SK-N-SH treated with all-trans-retinoic acid at 6 μM for 48 hours (cell line): Measurements from ENCODE around the gene CDK14.

Experiments used
- ATAC-seq: fragments of 200-7000 bp; cut with Tn5 transposase; 3 replicates; pipeline ENCODE4 v1.9.1; 2020; ENCODE audit warnings: mild to moderate bottlenecking, moderate library complexity
- ARNTL ChIP-seq: fragments of 450-650 bp; formaldehyde crosslinking; IDR thresholded peaks from 2 replicates; pipeline ENCODE4 v1.5.0; 2020; ENCODE audit warnings: low read depth, mild to moderate bottlenecking, moderate library complexity, borderline replicate concordance
- BACH2 ChIP-seq: fragments of 250-450 bp; sonication (Bioruptor Pico); IDR thresholded peaks from 2 replicates; pipeline ENCODE4 v1.9.0; 2021; ENCODE audit warnings: mild to moderate bottlenecking, borderline replicate concordance
- CSDC2 ChIP-seq: fragments of 250-450 bp; sonication (Bioruptor Pico); IDR thresholded peaks from 2 replicates; pipeline ENCODE4 v1.5.0; 2020; ENCODE audit warnings: mild to moderate bottlenecking, moderate library complexity
- ESRRG ChIP-seq: fragments of 250-450 bp; sonication (Bioruptor Pico); IDR thresholded peaks from 2 replicates; pipeline ENCODE4 v1.6.1; 2021; ENCODE audit warnings: mild to moderate bottlenecking
- GLIS3 ChIP-seq: fragments of 250-450 bp; sonication (Bioruptor Pico); IDR thresholded peaks from 2 replicates; pipeline ENCODE4 v1.5.0; 2020; ENCODE audit warnings: mild to moderate bottlenecking, moderate library complexity
- ISL1 ChIP-seq: fragments of 250-450 bp; sonication (Bioruptor Pico); IDR thresholded peaks from 2 replicates; pipeline ENCODE4 v2.1.2; 2022; ENCODE audit warnings: mild to moderate bottlenecking, moderate library complexity
- OSR1 ChIP-seq: fragments of 250-450 bp; sonication (Bioruptor Pico); IDR thresholded peaks from 2 replicates; pipeline ENCODE4 v1.8.0; 2022; ENCODE audit warnings: moderate library complexity, mild to moderate bottlenecking, inconsistent platforms
- PATZ1 ChIP-seq: fragments of 250-450 bp; sonication (Bioruptor Pico); IDR thresholded peaks from 2 replicates; pipeline ENCODE4 v1.8.0; 2020; ENCODE audit warnings: mild to moderate bottlenecking, moderate library complexity, borderline replicate concordance
- POU6F1 ChIP-seq: fragments of 250-450 bp; sonication (Bioruptor Pico); IDR thresholded peaks from 2 replicates; pipeline ENCODE4 v1.8.0; 2021; ENCODE audit warnings: low read depth, mild to moderate bottlenecking, moderate library complexity, borderline replicate concordance
- PPARA ChIP-seq: fragments of 250-450 bp; sonication (Bioruptor Pico); IDR thresholded peaks from 2 replicates; pipeline ENCODE4 v1.5.0; 2020; ENCODE audit warnings: mild to moderate bottlenecking, borderline replicate concordance
- RARB ChIP-seq: fragments of 250-450 bp; sonication (Bioruptor Pico); IDR thresholded peaks from 2 replicates; pipeline ENCODE4 v1.8.0; 2021; ENCODE audit warnings: mild to moderate bottlenecking, moderate library complexity
- SNAI2 ChIP-seq: fragments of 250-450 bp; sonication (Bioruptor Pico); IDR thresholded peaks from 2 replicates; pipeline ENCODE4 v1.5.0; 2020; ENCODE audit warnings: mild to moderate bottlenecking, moderate library complexity
- TCF4 ChIP-seq: fragments of 250-450 bp; sonication (Bioruptor Pico); IDR thresholded peaks from 2 replicates; pipeline ENCODE4 v1.8.0; 2021; ENCODE audit warnings: mild to moderate bottlenecking, moderate library complexity, borderline replicate concordance
- TSHZ2 ChIP-seq: fragments of 250-450 bp; sonication (Bioruptor Pico); IDR thresholded peaks from 2 replicates; pipeline ENCODE4 v1.5.0; 2020; ENCODE audit warnings: mild to moderate bottlenecking, moderate library complexity
- ZC3H10 ChIP-seq: fragments of 250-450 bp; sonication (Bioruptor Pico); IDR thresholded peaks from 2 replicates; pipeline ENCODE4 v1.5.1; 2021; ENCODE audit warnings: mild to moderate bottlenecking, moderate library complexity
- ZFP3 ChIP-seq: fragments of 250-450 bp; sonication (Bioruptor Pico); IDR thresholded peaks from 2 replicates; pipeline ENCODE4 v1.5.0; 2020; ENCODE audit warnings: mild to moderate bottlenecking, moderate library complexity
- ZFP30 ChIP-seq: fragments of 450-650 bp; formaldehyde crosslinking; IDR thresholded peaks from 2 replicates; pipeline ENCODE4 v1.5.0; 2022; ENCODE audit warnings: mild to moderate bottlenecking, moderate library complexity
- ZNF565 ChIP-seq: fragments of 450-650 bp; formaldehyde crosslinking; conservative IDR thresholded peaks from 2 replicates; pipeline ENCODE4 v1.5.0; 2020; ENCODE audit warnings: low read depth, mild to moderate bottlenecking, moderate library complexity
- ZNF70 ChIP-seq: fragments of 450-650 bp; formaldehyde crosslinking; IDR thresholded peaks from 2 replicates; pipeline ENCODE4 v1.5.0; 2020; ENCODE audit warnings: mild to moderate bottlenecking, moderate library complexity
- ZNF8 ChIP-seq: fragments of 450-650 bp; formaldehyde crosslinking; IDR thresholded peaks from 2 replicates; pipeline ENCODE4 v1.5.0; 2020; ENCODE audit warnings: mild to moderate bottlenecking, moderate library complexity
- TF ChIP-seq, protein P1 (sequence below): fragments of 250-450 bp; sonication (Bioruptor Pico); IDR thresholded peaks from 2 replicates; pipeline ENCODE4 v1.5.1; 2021; ENCODE audit warnings: mild to moderate bottlenecking, moderate library complexity

The CDK14 gene

GRCh38 chr7:90775383-90775965 lies 179.4 kb downstream of the CDK14 start:
- no peak for ATAC-seq
- TF ChIP-seq ARNTL (no peak), PATZ1 (CRISPR knock-in tag) (no peak), SNAI2 (CRISPR knock-in tag) (no peak), TCF4 (CRISPR knock-in tag) (no peak), TSHZ2 (CRISPR knock-in tag) (no peak), ZNF565 (no peak), BACH2 (no peak), ZNF70 (CRISPR knock-in tag) (no peak), ZFP30 (no peak), POU6F1 (CRISPR knock-in tag) (no peak), GLIS3 (CRISPR knock-in tag) (no peak), ZNF8 (no peak), OSR1 (no peak), RARB (no peak), ZFP3 (CRISPR knock-in tag) (no peak)
- TF ChIP-seq, protein P1, sequence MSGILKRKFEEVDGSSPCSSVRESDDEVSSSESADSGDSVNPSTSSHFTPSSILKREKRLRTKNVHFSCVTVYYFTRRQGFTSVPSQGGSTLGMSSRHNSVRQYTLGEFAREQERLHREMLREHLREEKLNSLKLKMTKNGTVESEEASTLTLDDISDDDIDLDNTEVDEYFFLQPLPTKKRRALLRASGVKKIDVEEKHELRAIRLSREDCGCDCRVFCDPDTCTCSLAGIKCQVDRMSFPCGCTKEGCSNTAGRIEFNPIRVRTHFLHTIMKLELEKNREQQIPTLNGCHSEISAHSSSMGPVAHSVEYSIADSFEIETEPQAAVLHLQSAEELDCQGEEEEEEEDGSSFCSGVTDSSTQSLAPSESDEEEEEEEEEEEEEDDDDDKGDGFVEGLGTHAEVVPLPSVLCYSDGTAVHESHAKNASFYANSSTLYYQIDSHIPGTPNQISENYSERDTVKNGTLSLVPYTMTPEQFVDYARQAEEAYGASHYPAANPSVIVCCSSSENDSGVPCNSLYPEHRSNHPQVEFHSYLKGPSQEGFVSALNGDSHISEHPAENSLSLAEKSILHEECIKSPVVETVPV (CRISPR knock-in tag), result no peak

- no peak for ATAC-seq
- TF ChIP-seq ZC3H10 (CRISPR knock-in tag), result no peak
- TF ChIP-seq SNAI2 (CRISPR knock-in tag), result no peak
- no peak for TF ChIP-seq ZNF565
- TF ChIP-seq GLIS3 (CRISPR knock-in tag), result no peak
- no peak for TF ChIP-seq ZFP3 (CRISPR knock-in tag)
- TF ChIP-seq CSDC2, result no peak
- TF ChIP-seq BACH2, result no peak
- no peak for TF ChIP-seq ESRRG
- TF ChIP-seq, protein P1 (CRISPR knock-in tag), result no peak
- TF ChIP-seq PATZ1 (CRISPR knock-in tag), result no peak
- no peak for TF ChIP-seq PPARA
- TF ChIP-seq OSR1, result no peak
- no peak for TF ChIP-seq RARB
- TF ChIP-seq ZNF70 (CRISPR knock-in tag), result no peak
- no peak for TF ChIP-seq ISL1 (CRISPR knock-in tag)
Observed at GRCh38 chr7:90777041-90777440, 180.9 kb downstream of the CDK14 start.
